PC-3 (cell line): ENCODE results near the gene WDR45B. TPM values are rescaled to one million over a fixed set of nuclear protein-coding genes. Genes with fewer than 3 reads are reported as not detected.

Experiments used
- ATAC-seq: fragments of 200-7000 bp; cut with Tn5 transposase; 2 replicates; pipeline ENCODE4 v1.9.1; 2020; ENCODE audit warnings: mild to moderate bottlenecking, moderate library complexity
- BruUV-seq: library from RNA; stranded (reverse); fragments of 400-500 nt; replicated peaks from 2 replicates; lab custom pipeline; 2021; lab: Mats Ljungman, UMichigan
- CTCF ChIA-PET: fragments of 300-600 bp; sonication (Branson Sonifier 250); formaldehyde crosslinking; loops from one replicate; lab custom pipeline; 2022; ENCODE audit warnings: antibody characterized with exemption; lab: Charles Lee
- POLR2A ChIA-PET: fragments of 300-600 bp; sonication (Branson Sonifier 250); formaldehyde crosslinking; loops from one replicate; lab custom pipeline; 2022; ENCODE audit warnings: antibody characterized with exemption; ENCODE audit not compliant: unreplicated experiment; lab: Charles Lee
- DNase-seq: peaks from one replicate; pipeline ENCODE4 v3.0.0-alpha.2; 2015
- H2AFZ ChIP-seq: fragments of 300-600 bp; sonication (generic); 2 replicates; pipeline ENCODE4 v1.6.0; 2016; ENCODE audit warnings: antibody characterized with exemption, low read length
- H3F3A ChIP-seq: fragments of 300-600 bp; sonication (generic); one replicate; pipeline ENCODE4 v1.6.0; 2017; ENCODE audit warnings: antibody characterized with exemption, low read length, control low read depth, mild to moderate bottlenecking; ENCODE audit not compliant: unreplicated experiment
- H3K27ac ChIP-seq: fragments of 300-600 bp; sonication (generic); 2 replicates; pipeline ENCODE4 v1.5.1; 2016; ENCODE audit warnings: mild to moderate bottlenecking, low read length
- H3K27me3 ChIP-seq: fragments of 300-600 bp; sonication (generic); 2 replicates; pipeline ENCODE4 v1.6.1; 2016; ENCODE audit warnings: low read length, mixed read lengths
- H3K36me3 ChIP-seq: fragments of 300-600 bp; sonication (generic); 2 replicates; pipeline ENCODE4 v1.6.1; 2016; ENCODE audit warnings: low read depth, mixed run types, low read length, mixed read lengths
- H3K4me1 ChIP-seq: fragments of 300-600 bp; sonication (generic); 2 replicates; pipeline ENCODE4 v1.5.1; 2016; ENCODE audit warnings: low read length; ENCODE audit not compliant: insufficient read depth
- H3K4me2 ChIP-seq: fragments of 300-600 bp; sonication (generic); 2 replicates; pipeline ENCODE4 v1.6.0; 2016; ENCODE audit warnings: low read length
- H3K4me3 ChIP-seq: fragments of 300-600 bp; sonication (generic); 2 replicates; pipeline ENCODE4 v1.5.1; 2016; ENCODE audit warnings: mild to moderate bottlenecking, low read length, mixed read lengths
- H3K79me2 ChIP-seq: fragments of 300-600 bp; sonication (generic); 2 replicates; pipeline ENCODE4 v1.6.1; 2017; ENCODE audit warnings: low read length, mixed read lengths
- H3K9ac ChIP-seq: fragments of 300-600 bp; sonication (generic); 2 replicates; pipeline ENCODE4 v1.6.0; 2016; ENCODE audit warnings: mild to moderate bottlenecking, low read length
- H3K9me2 ChIP-seq: fragments of 300-600 bp; sonication (generic); replicated peaks from 2 replicates; pipeline ENCODE4 v1.6.1; 2016; ENCODE audit warnings: mixed run types, low read length, mixed read lengths
- H3K9me3 ChIP-seq: fragments of 300-600 bp; sonication (generic); 2 replicates; pipeline ENCODE4 v1.6.1; 2016; ENCODE audit warnings: low read length, mixed read lengths
- H4K20me1 ChIP-seq: fragments of 300-600 bp; sonication (generic); 2 replicates; pipeline ENCODE4 v1.6.1; 2016; ENCODE audit warnings: low read length, mixed read lengths
- EZH2 ChIP-seq: fragments of 300-600 bp; sonication (generic); IDR thresholded peaks from one replicate; pipeline ENCODE4 v1.6.1; 2017; ENCODE audit warnings: antibody characterized with exemption, mild to moderate bottlenecking, low read length; ENCODE audit not compliant: unreplicated experiment
- EZH2phosphoT487 ChIP-seq: fragments of 300-600 bp; sonication (generic); IDR thresholded peaks from 2 replicates; pipeline ENCODE4 v1.6.1; 2018; ENCODE audit warnings: mild to moderate bottlenecking, antibody characterized with exemption, low read length, borderline replicate concordance
- intact Hi-C: fragments of 100-400 bp; cut with micrococcal nuclease; formaldehyde crosslinking; loops from 2 replicates; pipeline ENCODE4 v1.9.0; 2023
- total RNA-seq: library from RNA; depleted of rRNA; stranded (reverse); fragments of >200 nt; gene quantifications from 2 replicates; pipeline ENCODE4 v1.2.3, GENCODE V29; 2014
- TF ChIP-seq, protein P1 (sequence below): fragments of 300-600 bp; sonication (generic); conservative IDR thresholded peaks from 2 replicates; pipeline ENCODE4 v1.5.1; 2017; ENCODE audit warnings: antibody characterized with exemption, low read depth, mild to moderate bottlenecking, low read length

WDR45B gene
- total RNA-seq, 1 experiment from 2014 or later, result 110 TPM

DNA sequence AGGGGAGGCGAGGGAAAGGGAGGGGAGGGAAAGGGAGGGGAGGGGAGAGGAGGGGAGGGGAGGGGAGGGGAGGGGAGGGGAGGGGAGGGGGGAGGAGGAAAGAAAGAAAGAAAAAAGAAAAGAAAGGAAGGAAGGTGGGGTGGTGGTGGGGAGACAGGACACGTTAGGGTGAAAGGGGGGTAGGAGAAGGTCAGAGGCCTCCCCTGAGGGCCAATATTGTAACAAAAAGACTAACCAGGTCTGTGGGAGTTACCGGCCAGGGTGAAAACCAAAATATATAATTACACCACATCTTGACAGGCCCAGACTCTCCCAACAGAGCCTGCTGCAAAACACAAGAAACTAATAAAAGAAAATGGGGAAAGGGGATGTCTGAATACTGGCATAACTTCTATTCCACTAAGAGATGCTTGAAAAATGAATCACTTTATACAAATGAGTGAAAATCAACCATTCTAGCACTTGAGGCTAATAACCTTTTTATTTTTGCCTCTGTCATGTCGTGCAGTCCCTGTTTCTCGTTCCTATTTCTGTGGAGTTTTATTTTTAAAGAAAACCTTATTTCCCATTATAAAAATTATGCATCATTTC is 10.0 kb downstream of the WDR45B start:
- peaks cover 24% of the 10 kb centered on the region for H4K20me1 ChIP-seq
- no peaks in the 10 kb centered on the region for H3K4me1 ChIP-seq
- H3K27ac ChIP-seq, result no peak overlapping the region
- H3K4me3 ChIP-seq, result no peak overlapping the region
- TF ChIP-seq, protein P1, sequence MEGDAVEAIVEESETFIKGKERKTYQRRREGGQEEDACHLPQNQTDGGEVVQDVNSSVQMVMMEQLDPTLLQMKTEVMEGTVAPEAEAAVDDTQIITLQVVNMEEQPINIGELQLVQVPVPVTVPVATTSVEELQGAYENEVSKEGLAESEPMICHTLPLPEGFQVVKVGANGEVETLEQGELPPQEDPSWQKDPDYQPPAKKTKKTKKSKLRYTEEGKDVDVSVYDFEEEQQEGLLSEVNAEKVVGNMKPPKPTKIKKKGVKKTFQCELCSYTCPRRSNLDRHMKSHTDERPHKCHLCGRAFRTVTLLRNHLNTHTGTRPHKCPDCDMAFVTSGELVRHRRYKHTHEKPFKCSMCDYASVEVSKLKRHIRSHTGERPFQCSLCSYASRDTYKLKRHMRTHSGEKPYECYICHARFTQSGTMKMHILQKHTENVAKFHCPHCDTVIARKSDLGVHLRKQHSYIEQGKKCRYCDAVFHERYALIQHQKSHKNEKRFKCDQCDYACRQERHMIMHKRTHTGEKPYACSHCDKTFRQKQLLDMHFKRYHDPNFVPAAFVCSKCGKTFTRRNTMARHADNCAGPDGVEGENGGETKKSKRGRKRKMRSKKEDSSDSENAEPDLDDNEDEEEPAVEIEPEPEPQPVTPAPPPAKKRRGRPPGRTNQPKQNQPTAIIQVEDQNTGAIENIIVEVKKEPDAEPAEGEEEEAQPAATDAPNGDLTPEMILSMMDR, result no peak
- TF ChIP-seq EZH2phosphoT487 (no peak), EZH2 (no peak)
- intact Hi-C loops, result no loop called here
- no peak overlapping the region for H3K4me2 ChIP-seq
- no peaks in the 10 kb centered on the region for H3K9me2 ChIP-seq
- H3K9ac ChIP-seq, result no peak overlapping the region
- H3K36me3 ChIP-seq, result peaks cover 63% of the 10 kb centered on the region
- CTCF ChIA-PET, result no interaction called here
- POLR2A ChIA-PET, result no interaction called here
- H3K9me3 ChIP-seq, result no peaks in the 10 kb centered on the region
- no peak for ATAC-seq
- no TSS peak for BruUV-seq
- no peaks in the 10 kb centered on the region for H3F3A ChIP-seq
- peaks cover 96% of the 10 kb centered on the region for H3K79me2 ChIP-seq
- H2AFZ ChIP-seq, result no peak overlapping the region
- no peak for DNase-seq
- no peaks in the 10 kb centered on the region for H3K27me3 ChIP-seq

DNA sequence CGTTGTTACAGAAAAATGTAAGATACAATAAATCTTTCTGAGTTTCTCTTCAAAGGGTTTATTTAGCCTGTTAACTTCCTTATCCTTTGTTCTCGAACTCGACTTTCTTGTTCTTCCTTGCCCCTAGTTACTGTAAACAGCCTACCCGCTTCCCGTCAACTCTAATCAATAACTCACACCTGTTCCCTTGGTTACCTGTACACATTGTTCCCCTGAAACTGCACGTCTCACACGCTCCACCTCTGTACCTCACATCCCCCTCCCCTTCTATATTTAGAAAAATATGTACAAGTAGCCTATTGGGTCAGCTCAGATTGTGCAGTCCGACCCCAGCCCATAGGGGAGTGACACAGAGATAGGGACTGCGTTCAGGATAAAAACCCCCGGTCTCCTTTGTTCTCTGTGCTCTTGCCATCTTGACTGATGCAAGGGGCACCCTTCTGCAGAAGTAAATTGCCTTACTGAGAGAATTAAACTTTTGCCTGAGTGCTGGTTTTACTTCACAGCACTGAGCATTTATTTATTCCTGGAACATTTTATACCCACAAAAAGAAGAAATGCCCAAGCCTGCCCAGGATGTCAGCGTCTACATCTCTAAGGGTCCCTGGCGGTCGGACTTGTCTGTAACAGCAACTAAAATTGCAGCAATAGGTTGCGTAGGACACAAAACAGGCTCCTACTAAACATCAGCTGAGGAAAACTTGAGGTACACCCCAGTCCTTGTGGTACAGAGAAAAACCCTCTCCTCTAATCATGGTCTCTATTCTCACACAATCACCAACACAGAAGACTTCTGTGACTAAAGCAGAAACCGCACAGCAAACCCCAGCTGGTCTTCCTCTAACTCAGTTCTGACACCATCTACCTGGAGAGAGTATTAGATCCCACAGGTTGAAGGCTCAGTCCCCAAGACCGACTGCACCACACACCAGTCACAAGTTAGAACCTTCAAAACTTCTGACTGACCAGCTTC is 11.3 kb downstream of the WDR45B start:
- H4K20me1 ChIP-seq, result peaks cover 22% of the 10 kb centered on the region
- ChIA-PET POLR2A (no interaction called here), CTCF (no interaction called here)
- no peak overlapping the region for H2AFZ ChIP-seq
- TF ChIP-seq EZH2 (no peak), EZH2phosphoT487 (no peak)
- TF ChIP-seq, protein P1, result no peak
- H3K4me1 ChIP-seq, result no peaks in the 10 kb centered on the region
- H3K4me3 ChIP-seq, result no peak overlapping the region
- no peak overlapping the region for H3K9ac ChIP-seq
- peaks cover 96% of the 10 kb centered on the region for H3K79me2 ChIP-seq
- H3F3A ChIP-seq, result no peaks in the 10 kb centered on the region
- no peaks in the 10 kb centered on the region for H3K9me3 ChIP-seq
- H3K4me2 ChIP-seq, result 0 out of 2 replicates have a peak overlapping the region, but pooled peaks have one; percentile 33
- DNase-seq, result peak; percentile 40
- ATAC-seq, result no peak; the same call in 1 of the 2 replicates
- H3K36me3 ChIP-seq, result peaks cover 62% of the 10 kb centered on the region
- H3K9me2 ChIP-seq, result no peaks in the 10 kb centered on the region
- intact Hi-C loops, result no loop called here
- peak overlapping the region; percentile 61 for H3K27ac ChIP-seq
- BruUV-seq, result no TSS peak
- H3K27me3 ChIP-seq, result no peaks in the 10 kb centered on the region
